PC-9 (cell line): ENCODE measurements around the gene FAM72A. TPM values are rescaled to one million over a fixed set of nuclear protein-coding genes. Genes with fewer than 3 reads are reported as not detected.

Experiments
- BruUV-seq: library from RNA; stranded (reverse); fragments of 400-500 nt; replicated peaks from 2 replicates; lab custom pipeline; 2021; lab: Mats Ljungman, UMichigan
- CTCF ChIA-PET: fragments of 300-600 bp; sonication (Branson Sonifier 250); formaldehyde crosslinking; loops from one replicate; lab custom pipeline; 2022; ENCODE audit warnings: antibody characterized with exemption; lab: Charles Lee
- POLR2A ChIA-PET: fragments of 300-600 bp; sonication (Branson Sonifier 250); formaldehyde crosslinking; loops from one replicate; lab custom pipeline; 2022; ENCODE audit warnings: antibody characterized with exemption; ENCODE audit not compliant: unreplicated experiment; lab: Charles Lee
- DNase-seq, 2 experiments: peaks; one replicate each; pipeline versions ENCODE4 v3.0.0 to v3.0.0-alpha.2; 2015 to 2022; ENCODE audit warnings: mixed read lengths in 1 of 2
- H2AFZ ChIP-seq: fragments of 200-600 bp; sonication (generic); 2 replicates; pipeline ENCODE4 v1.8.1; 2017; ENCODE audit warnings: antibody characterized with exemption
- H3F3A ChIP-seq: fragments of 200-600 bp; sonication (generic); 2 replicates; pipeline ENCODE4 v1.8.1; 2017; ENCODE audit warnings: antibody characterized with exemption, mild to moderate bottlenecking, low read depth; ENCODE audit not compliant: insufficient read depth
- H3K27ac ChIP-seq: fragments of 200-600 bp; sonication (generic); 2 replicates; pipeline ENCODE4 v1.6.1; 2016; ENCODE audit warnings: mixed run types
- H3K27me3 ChIP-seq: fragments of 200-600 bp; sonication (generic); 2 replicates; pipeline ENCODE4 v1.6.1; 2016; ENCODE audit warnings: low read depth, mixed run types; ENCODE audit not compliant: insufficient read depth
- H3K36me3 ChIP-seq: fragments of 200-600 bp; sonication (generic); 2 replicates; pipeline ENCODE4 v1.6.1; 2016; ENCODE audit warnings: low read depth, mixed run types
- H3K4me1 ChIP-seq: fragments of 200-600 bp; sonication (generic); replicated peaks from 2 replicates; pipeline ENCODE4 v1.6.1; 2016; ENCODE audit warnings: mixed run types; ENCODE audit not compliant: insufficient read depth
- H3K4me2 ChIP-seq: fragments of 200-600 bp; sonication (generic); 2 replicates; pipeline ENCODE4 v1.6.1; 2017; ENCODE audit warnings: mixed run types
- H3K4me3 ChIP-seq: fragments of 200-600 bp; sonication (generic); 2 replicates; pipeline ENCODE4 v1.6.1; 2016; ENCODE audit warnings: mixed run types
- H3K79me2 ChIP-seq: fragments of 200-600 bp; sonication (generic); 2 replicates; pipeline ENCODE4 v1.6.1; 2017; ENCODE audit warnings: low read depth, mixed run types
- H3K9me2 ChIP-seq: fragments of 200-600 bp; sonication (generic); 2 replicates; pipeline ENCODE4 v1.8.1; 2017; ENCODE audit warnings: mild to moderate bottlenecking; ENCODE audit not compliant: insufficient read depth
- H3K9me3 ChIP-seq: fragments of 200-600 bp; sonication (generic); 2 replicates; pipeline ENCODE4 v1.8.1; 2016; ENCODE audit warnings: low read depth; ENCODE audit not compliant: insufficient read depth
- H4K20me1 ChIP-seq: fragments of 200-600 bp; sonication (generic); 2 replicates; pipeline ENCODE4 v1.8.1; 2017; ENCODE audit not compliant: insufficient read depth
- EZH2 ChIP-seq: fragments of 200-600 bp; sonication (generic); IDR thresholded peaks from 2 replicates; pipeline ENCODE4 v1.8.0; 2017; ENCODE audit warnings: antibody characterized with exemption, low read depth
- intact Hi-C: fragments of 100-400 bp; cut with micrococcal nuclease; formaldehyde crosslinking; loops from one replicate; pipeline ENCODE4 v1.10.0; 2022; ENCODE audit not compliant: unreplicated experiment
- total RNA-seq: library from RNA; stranded (reverse); gene quantifications from 2 replicates; pipeline ENCODE4 v1.2.3, GENCODE V29; 2021
- TF ChIP-seq, protein P1 (sequence below): fragments of 200-600 bp; sonication (generic); conservative IDR thresholded peaks from 2 replicates; pipeline ENCODE4 v1.6.1; 2017; ENCODE audit warnings: mixed run types, antibody characterized with exemption, mild to moderate bottlenecking, moderate library complexity

The FAM72A gene
- total RNA-seq, 1 experiment from 2014 or later = 20.0 TPM

DNA sequence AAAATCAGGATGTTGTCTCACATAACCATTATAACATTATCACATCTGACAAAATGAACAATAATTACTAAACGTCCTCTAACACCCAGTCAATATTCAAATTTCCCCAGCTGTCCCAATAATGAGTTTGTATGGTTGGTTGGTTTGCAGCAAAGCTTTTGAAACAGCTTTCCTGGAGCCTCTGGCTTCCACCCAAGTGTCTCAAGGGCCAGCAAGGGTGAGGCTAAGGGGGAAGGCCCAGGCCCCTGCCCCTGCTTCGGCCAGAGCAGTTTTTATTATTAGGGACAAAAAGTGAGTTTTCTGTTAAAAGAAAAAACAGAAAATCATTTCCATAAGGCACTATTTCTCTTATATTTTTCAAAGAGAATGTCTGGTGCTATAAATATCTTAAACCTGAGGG is 66.4 kb downstream of the FAM72A start:
- Histone ChIP-seq H3K9me2 (no peaks in the 10 kb centered on the region), H3K27ac (no peak overlapping the region), H3K36me3 (no peaks in the 10 kb centered on the region), H3K4me1 (no peaks in the 10 kb centered on the region), H3K4me2 (no peak overlapping the region), H3K9me3 (0 out of 2 replicates have a peak, but pooled peaks cover 4% of the 10 kb centered on the region), H2AFZ (no peak overlapping the region), H3K79me2 (no peaks in the 10 kb centered on the region), H3K27me3 (peaks cover 13% of the 10 kb centered on the region), H3F3A (no peaks in the 10 kb centered on the region), H3K4me3 (no peak overlapping the region), H4K20me1 (no peaks in the 10 kb centered on the region)
- ChIA-PET CTCF (no interaction called here), POLR2A (interaction anchor here (0.7 kb wide), 1 partner anchor 138 kb away, joined by 3 read pairs; no protein-coding TSS in a partner anchor)
- intact Hi-C loops = no loop called here
- no peak for TF ChIP-seq EZH2
- TF ChIP-seq, protein P1, sequence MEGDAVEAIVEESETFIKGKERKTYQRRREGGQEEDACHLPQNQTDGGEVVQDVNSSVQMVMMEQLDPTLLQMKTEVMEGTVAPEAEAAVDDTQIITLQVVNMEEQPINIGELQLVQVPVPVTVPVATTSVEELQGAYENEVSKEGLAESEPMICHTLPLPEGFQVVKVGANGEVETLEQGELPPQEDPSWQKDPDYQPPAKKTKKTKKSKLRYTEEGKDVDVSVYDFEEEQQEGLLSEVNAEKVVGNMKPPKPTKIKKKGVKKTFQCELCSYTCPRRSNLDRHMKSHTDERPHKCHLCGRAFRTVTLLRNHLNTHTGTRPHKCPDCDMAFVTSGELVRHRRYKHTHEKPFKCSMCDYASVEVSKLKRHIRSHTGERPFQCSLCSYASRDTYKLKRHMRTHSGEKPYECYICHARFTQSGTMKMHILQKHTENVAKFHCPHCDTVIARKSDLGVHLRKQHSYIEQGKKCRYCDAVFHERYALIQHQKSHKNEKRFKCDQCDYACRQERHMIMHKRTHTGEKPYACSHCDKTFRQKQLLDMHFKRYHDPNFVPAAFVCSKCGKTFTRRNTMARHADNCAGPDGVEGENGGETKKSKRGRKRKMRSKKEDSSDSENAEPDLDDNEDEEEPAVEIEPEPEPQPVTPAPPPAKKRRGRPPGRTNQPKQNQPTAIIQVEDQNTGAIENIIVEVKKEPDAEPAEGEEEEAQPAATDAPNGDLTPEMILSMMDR = no peak
- BruUV-seq = no TSS peak
- no peak for DNase-seq

Other genes starting within 250 kb of the FAM72A start
- gene RAB7B, start 199.4 kb downstream of the FAM72A start, total RNA-seq = not detected in 2 replicates
- gene CTSE, start 178.9 kb downstream of the FAM72A start, total RNA-seq = 0.65 and 1.2 TPM in 2 replicates
- not detected in 2 replicates for gene RHEX, start 149.7 kb downstream of the FAM72A start, total RNA-seq
- not detected in 2 replicates for gene AVPR1B, start 85.5 kb downstream of the FAM72A start, total RNA-seq
- 130 and 135 TPM in 2 replicates for gene SRGAP2, start 702 bp upstream of the FAM72A start, total RNA-seq